Epithelial cell of proximal tubule (primary cell): ENCODE data around the gene PPFIA4. TPM values are rescaled to one million over a fixed set of nuclear protein-coding genes. Genes with fewer than 3 reads are reported as not detected.

ENCODE experiments used
- DNase-seq: peaks from one replicate; pipeline ENCODE4 v3.0.0-alpha.2; 2011; ENCODE audit warnings: low read depth
- H3K4me3 ChIP-seq: 2 replicates; pipeline ENCODE4 v1.5.1; 2011; ENCODE audit warnings: low read depth, mild to moderate bottlenecking, low read length
- CTCF ChIP-seq: conservative IDR thresholded peaks from 2 replicates; pipeline ENCODE4 v1.5.1; 2012; ENCODE audit warnings: low read depth, mild to moderate bottlenecking, low read length
- total RNA-seq: library from RNA; depleted of rRNA; stranded (reverse); fragments of >200 nt; gene quantifications from 2 replicates; pipeline ENCODE4 v1.2.3, GENCODE V29; 2015

The PPFIA4 gene
- total RNA-seq, 1 donor from 2014 or later, result 11.6 TPM

- TF ChIP-seq CTCF, result no peak
- H3K4me3 ChIP-seq, result no peak overlapping the region
- no peak for DNase-seq
Observed at GRCh38 chr1:203037509-203038190, 11.4 kb downstream of the PPFIA4 start.

- peak; percentile 52 for DNase-seq
- H3K4me3 ChIP-seq, result no peak overlapping the region
- TF ChIP-seq CTCF, result peak; percentile 38
Observed at GRCh38 chr1:203038217-203038741, 12.0 kb downstream of the PPFIA4 start.

GRCh38 chr1:203038891-203039608, 12.8 kb downstream of the PPFIA4 start:
- no peak overlapping the region for H3K4me3 ChIP-seq
- peak; percentile 13 for DNase-seq
- peak; percentile 98 for TF ChIP-seq CTCF

GRCh38 chr1:203039609-203040512, 13.6 kb downstream of the PPFIA4 start:
- H3K4me3 ChIP-seq, result no peak overlapping the region
- no peak for DNase-seq
- peak; percentile 27 for TF ChIP-seq CTCF

- DNase-seq, result no peak
- H3K4me3 ChIP-seq, result no peak overlapping the region
- no peak for TF ChIP-seq CTCF
Observed at GRCh38 chr1:203040513-203041275, 14.4 kb downstream of the PPFIA4 start.

- no peak for TF ChIP-seq CTCF
- DNase-seq, result no peak
- H3K4me3 ChIP-seq, result no peak overlapping the region
Observed at GRCh38 chr1:203041351-203041932, 15.2 kb downstream of the PPFIA4 start.
